HG02798 (cell line): Measurements from ENCODE around the gene THSD4.
"Not testable (repeated sequence)": the region's sequence is repeated elsewhere in the genome, so short reads cannot be mapped to it uniquely, and the experiment has no call there.

Experiments
- ATAC-seq: cut with Tn5 transposase; IDR thresholded peaks from one replicate; pipeline ENCODE4 v1.9.1; 2021; ENCODE audit warnings: mild to moderate bottlenecking; ENCODE audit not compliant: unreplicated experiment, poor library complexity

THSD4 gene

GRCh38 chr15:71245588-71245987 lies 130.3 kb downstream of the THSD4 start:
- no peak for ATAC-seq

DNA sequence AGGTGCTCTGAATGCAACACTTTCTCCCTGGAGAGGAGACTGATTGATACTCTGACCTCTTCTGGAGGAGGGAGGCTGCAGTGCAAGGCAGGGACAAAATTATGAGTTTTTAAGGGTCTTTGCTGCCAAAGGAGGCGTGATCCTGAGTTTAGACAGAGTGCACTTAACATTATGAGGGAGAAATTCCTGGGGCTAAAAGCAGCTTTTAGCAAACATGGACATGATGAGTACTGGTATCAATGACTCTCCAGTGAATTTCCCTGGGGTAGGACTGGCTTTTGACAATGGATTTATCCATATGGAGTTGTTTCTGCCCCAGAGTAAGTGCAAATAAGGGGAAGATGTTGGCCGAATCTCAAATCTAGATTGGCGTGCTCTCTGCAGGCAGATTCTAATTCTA lies 133.1 kb downstream of the THSD4 start:
- no peak for ATAC-seq

DNA sequence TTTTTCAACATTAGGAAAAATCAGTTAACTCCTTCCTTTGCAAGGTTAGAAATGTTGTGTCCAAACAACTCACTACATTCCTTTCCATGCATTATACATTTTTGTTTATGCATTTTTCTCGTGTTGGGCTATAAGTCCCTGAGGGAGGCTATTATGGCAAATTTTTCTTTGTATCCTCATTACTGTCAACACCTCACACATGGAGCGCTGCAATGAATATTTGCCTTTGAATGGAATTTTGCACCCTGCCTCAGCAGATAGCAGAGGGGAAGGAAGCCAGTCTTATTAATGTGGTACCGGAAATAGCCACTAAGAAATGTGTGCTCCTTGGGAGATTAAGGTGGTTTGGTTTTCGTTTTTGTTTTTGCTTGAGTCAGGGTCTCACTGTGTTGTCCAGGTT lies 134.7 kb downstream of the THSD4 start:
- no peak for ATAC-seq

- no peak for ATAC-seq
These were observed 135.8 kb downstream of the THSD4 start for GRCh38 chr15:71250936-71251583.

- ATAC-seq = no peak
These were observed 136.3 kb downstream of the THSD4 start for GRCh38 chr15:71251584-71252043.

GRCh38 chr15:71252044-71252739 lies 136.9 kb downstream of the THSD4 start:
- ATAC-seq = no peak

GRCh38 chr15:71252740-71253047 lies 137.4 kb downstream of the THSD4 start:
- ATAC-seq = no peak

GRCh38 chr15:71254491-71254890 lies 139.2 kb downstream of the THSD4 start:
- no peak for ATAC-seq

DNA sequence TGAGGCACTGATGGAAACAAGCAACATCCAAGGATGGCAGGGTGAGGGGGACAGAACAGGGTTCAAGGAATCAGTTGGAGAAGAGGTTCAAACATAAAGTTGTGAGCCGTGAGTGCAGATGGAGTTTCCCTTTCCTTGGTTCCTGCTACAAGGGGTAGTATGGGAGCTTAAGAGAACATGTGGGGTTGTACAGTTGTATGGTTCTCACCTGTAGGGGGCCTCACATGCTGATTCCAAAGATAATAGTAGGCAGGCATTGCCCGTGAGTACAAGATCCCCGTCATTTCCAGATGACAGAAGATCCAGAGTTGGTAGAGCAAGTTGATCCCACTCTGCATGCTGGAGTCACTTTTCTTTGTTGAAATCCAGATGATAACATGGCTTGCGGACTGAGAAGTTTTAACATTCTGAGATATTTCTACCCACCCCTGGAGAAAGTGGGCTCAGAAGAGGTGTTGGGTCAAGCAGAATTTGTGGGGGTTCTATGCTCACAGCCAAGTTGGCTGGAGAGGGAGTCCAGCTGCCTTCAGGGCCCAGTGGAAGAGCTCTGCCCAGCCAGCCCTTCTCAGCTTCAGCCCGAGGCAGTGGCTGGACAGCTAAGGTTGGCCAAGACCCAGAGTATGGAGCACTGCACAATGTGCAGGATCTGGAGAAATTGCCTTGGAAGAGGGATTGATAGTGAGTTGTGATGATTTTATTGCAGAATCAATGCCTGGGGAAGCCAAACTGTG lies 141.8 kb downstream of the THSD4 start:
- no peak for ATAC-seq

GRCh38 chr15:71259866-71260265 lies 144.6 kb downstream of the THSD4 start:
- no peak for ATAC-seq

DNA sequence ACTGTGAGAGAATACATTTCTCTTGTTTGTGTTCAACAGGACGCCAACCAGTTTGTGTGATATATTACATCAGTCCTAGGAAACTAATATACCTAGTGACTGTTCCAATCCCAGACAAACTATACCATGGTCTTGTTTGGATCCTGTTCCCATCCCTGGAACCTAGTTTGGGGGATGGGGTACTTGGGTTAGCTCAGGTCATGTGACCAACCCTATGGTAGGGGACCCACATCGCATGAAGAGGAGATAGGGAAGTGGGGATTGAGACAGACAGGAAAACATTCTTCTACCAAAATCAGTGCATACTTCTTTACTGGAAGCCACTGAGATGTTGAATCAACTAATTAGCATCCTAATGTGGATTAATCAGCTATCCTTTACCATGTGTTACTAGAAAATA lies 146.1 kb downstream of the THSD4 start:
- ATAC-seq = no peak

GRCh38 chr15:71261909-71262308 lies 146.6 kb downstream of the THSD4 start:
- ATAC-seq = no peak

- no peak for ATAC-seq
These were observed 147.3 kb downstream of the THSD4 start for GRCh38 chr15:71262599-71262998.

DNA sequence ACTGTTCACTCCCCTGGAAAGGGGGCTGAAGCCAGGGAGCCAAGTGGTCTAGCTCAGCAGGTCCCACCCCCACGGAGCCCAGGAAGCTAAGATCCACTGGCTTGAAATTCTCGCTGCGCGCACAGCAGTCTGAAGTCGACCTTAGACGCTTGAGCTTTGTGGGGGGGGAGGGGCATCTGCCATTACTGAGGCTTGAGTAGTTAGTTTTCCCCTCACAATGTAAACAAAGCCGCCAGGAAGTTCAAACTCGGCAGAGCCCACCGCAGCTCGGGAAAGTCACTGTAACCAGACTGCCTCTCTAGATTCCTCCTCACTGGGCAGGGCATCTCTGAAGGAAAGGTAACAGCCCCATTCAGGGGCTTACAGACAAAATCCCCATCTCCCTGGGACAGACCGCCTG lies 150.3 kb downstream of the THSD4 start:
- not testable (repeated sequence) for ATAC-seq

- no peak for ATAC-seq
These were observed 156.1 kb downstream of the THSD4 start for GRCh38 chr15:71271327-71271726.

DNA sequence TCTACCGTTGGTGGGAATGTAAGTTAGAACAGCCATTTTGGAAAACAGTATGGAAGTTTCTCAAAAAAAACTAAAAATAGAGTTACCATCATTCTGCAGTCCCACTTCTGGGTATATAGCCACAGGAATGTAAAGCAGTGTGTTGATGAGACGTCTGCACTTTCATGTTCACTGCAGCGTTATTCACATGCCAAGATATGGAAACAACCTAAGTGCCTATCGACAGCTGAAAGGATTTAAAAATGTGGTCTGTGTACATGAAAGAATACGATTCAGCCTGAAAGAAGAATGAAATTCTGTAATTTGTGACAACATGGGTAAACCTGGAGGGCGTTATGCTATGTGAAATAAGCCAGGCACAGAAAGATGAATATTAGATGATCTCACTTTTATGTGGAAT lies 157.7 kb downstream of the THSD4 start:
- no peak for ATAC-seq

- no peak for ATAC-seq
These were observed 158.6 kb downstream of the THSD4 start for GRCh38 chr15:71273731-71274447.

DNA sequence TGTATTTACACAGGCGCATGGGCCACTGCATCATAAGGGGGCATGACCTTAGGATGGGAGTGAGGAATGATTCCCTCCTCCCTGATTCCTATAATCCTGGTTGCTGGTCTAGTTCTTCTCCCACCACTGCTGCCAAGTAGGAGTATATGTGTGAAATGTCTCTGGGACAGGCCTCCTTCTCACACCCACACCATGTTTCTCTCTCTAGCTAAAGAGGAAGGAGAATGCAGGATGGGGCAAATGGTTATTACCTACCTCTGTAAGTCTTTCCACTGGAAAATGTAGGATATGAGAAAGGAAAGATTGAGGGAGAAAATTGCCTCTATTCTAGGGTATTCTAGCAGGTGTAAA lies 159.2 kb downstream of the THSD4 start:
- no peak for ATAC-seq

DNA sequence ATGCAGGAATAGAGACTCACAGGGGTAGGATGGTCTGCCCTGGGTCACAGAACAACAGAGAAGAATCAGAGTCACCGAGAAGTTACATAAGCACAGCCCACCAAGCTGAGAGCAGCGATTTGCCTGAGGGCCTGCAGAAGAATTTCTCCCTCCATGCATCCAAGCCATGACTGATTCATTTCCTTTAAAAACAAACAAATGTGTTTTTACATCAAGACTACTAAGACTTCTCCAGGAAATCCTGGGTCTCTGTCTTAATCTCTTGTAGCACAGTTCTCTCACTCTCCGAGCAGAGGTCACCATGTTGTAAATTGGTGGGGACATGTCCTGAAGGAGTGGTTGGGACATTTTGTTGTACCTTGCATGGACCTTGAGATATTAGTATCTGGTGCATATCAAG lies 159.8 kb downstream of the THSD4 start:
- no peak for ATAC-seq

GRCh38 chr15:71275566-71276335 lies 160.5 kb downstream of the THSD4 start:
- ATAC-seq = no peak
